Eye (tissue), 1 donor: Measurements from ENCODE around the gene IDH2.
A peak's percentile ranks its signal among the peaks of the same experiment; 100 is the strongest.
"Not testable (repeated sequence)": the region's sequence is repeated elsewhere in the genome, so short reads cannot be mapped to it uniquely, and the experiment has no call there.

Experiments
- DNase-seq: peaks from one replicate; pipeline ENCODE4 v3.0.0-alpha.2; 2015

Gene IDH2

GRCh38 chr15:90101969-90102890 lies at the start of gene IDH2:
TSS of gene IDH2 (minus strand) at chr15:90102468. CDS start at chr15:90102390, 78 bp downstream.
- peak; percentile 94 for DNase-seq

DNA sequence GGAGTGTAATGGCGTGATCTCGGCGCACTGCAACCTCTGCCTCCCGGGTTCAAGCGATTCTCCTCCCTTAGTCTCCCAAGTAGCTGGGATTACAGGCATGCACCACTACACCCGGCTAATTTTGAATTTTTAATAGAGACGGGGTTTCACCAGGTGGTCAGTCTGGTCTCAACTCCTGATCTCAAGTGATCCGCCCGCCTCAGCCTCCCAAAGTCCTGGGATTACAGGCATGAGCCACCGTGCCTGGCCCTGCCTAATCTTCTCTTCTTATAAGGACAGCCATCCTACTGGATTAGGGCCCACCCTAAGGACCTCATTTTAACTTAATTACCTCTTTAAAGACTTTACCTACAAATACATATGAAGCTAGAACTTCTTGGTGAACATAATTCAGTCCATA lies 48.3 kb upstream of the IDH2 start:
- DNase-seq = not testable (repeated sequence)

GRCh38 chr15:90149609-90150340 lies 47.5 kb upstream of the IDH2 start:
- DNase-seq = no peak

- not testable (repeated sequence) for DNase-seq
Measured at GRCh38 chr15:90146198-90146761, 44.0 kb upstream of the IDH2 start.

DNA sequence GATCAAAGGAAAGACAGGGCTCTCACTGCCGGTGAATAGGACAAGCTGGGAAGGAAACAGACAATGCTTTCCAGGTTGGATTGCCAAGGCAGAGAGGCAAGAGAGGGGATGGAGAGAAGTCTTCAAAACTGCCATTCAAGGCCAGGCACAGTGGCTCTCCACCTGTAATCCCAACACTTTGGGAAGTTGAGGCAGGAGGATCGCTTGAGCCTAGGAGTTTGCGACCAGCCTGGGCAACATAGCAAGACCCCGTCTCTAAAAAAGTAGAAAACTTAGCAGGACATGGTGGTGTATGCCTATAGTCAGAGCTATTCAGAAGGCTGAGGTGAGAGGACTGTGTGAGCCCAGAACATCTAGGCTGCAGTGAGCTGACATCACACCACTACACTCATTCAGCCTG lies 43.5 kb upstream of the IDH2 start:
- no peak for DNase-seq

DNA sequence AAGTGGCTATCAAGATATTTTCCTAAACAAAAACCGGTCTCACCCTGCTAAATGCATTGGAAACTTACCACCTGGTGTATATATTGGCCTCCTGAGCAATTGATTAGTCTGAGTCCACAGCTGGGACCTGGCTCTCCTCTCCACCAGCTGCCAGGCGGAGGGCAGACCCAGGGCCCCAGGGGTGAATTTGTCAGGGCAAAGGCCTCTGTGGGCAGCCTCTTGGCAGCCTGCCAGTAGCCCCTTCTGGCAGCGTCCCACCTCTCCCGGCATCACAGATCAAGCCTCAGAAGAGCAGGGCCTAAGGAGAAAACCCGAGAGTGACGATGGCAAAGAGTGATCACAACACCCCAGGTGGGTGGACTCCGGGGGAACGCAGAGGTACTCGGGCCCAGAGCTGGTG lies 43.0 kb upstream of the IDH2 start:
- peak; percentile 42 for DNase-seq

DNA sequence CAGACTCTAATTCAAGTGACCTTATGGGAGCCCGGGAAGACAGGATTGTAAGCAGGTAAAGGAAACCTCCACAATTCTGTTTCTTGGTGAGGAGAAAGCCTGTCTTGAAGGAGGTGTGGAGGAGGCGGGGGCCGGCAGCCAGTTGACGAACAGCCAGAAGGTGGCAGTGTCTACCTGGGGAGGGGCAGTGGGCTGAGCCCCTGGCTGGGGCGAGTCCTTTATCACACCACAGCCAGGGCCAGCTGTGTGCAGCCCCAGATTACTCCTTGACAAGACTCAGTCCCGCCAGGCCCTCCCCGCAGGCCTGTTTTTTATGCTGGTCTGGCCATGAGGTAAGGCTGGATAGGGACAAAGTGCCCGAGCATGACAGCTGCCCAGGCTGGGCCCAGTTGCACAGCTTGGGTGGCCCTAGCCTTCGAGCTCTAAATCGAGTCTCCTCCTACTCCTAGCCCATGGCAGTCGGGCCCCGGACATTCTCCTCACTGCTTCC lies 40.9 kb upstream of the IDH2 start:
- peak; percentile 82 for DNase-seq

DNA sequence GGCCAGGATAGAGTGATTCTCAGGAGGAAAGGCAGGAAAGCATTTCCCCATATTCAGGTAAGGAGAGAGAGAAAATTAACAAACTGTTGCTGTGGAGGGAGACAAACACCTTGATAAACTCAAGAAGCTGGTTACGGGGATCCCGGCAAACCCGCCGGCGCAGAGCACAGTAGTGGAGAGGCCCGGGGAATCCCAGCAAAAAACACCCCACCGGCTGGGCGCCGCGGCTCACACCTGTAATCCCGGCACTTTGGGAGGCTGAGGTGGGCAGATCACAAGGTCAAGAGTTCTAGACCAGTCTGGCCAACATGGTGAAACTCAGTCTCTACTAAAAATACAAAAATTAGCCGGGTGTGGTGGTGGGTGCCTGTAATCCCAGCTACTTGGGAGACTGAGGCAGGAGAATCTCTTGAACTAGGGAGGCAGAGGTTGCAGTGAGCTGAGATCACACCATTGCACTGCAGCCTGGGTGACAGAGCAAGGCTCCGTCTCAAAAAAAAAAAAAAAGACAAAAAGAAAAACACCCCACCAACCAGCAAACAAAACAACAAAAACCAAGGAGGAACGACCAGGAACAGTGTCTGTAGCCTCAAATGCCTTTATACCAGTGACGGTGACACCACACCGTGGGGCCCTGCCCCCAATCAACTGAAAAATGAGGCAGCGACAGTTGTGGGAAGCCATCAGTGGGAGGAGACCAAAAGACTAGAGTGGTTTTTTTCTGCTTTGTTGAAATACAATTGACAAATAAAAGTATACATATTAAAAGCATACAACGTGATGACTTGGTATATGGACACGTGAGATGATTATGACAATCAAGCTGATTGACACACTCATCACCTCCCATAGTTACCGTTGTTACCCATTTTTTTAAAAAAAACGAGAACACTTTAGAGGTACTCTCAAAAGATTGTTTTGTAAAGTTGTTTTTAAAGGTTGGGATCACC lies 40.2 kb upstream of the IDH2 start:
- no peak for DNase-seq

DNA sequence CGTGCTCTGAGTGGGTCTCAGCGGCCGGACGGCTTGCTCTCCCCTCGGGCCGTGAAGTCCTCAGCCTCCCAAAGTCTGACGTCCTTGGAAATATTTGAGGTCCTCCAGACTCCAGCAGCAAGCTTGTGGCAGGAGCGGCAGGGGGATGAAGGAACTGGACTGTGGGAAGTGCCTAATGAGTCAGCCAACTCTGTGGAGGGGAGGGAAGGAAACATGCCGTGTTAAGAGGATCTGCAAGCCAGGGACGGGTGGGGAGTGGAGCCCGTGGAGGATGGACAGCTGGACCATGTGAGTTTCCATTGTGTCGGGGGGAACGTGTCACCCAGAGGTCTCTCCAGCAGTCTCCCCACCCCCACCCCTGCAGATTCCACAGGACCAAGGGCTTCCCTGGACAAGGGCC lies 39.4 kb upstream of the IDH2 start:
- no peak for DNase-seq

DNA sequence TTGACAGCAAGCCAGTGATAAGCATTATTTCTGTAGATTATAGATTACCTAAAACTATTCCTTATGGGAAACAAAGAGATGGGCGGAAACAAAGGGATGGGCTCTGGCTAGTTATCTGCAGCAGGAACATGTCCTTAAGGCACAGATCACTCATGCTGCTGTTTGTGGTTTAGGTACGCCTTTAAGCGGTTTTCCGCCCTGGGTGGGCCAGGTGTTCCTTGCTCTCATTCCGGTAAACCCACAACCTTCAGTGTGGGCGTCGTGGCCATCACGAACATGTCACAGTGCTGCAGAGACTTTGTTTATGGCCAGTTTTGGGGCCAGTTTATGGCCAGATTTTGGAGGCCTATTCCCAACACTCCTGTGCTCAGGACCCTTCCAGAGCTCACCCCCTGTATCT lies 37.3 kb upstream of the IDH2 start:
- not testable (repeated sequence) for DNase-seq

- DNase-seq = no peak
Measured at GRCh38 chr15:90138071-90138833, 36.0 kb upstream of the IDH2 start.

- DNase-seq = no peak
Measured at GRCh38 chr15:90132437-90132836, 30.2 kb upstream of the IDH2 start.

DNA sequence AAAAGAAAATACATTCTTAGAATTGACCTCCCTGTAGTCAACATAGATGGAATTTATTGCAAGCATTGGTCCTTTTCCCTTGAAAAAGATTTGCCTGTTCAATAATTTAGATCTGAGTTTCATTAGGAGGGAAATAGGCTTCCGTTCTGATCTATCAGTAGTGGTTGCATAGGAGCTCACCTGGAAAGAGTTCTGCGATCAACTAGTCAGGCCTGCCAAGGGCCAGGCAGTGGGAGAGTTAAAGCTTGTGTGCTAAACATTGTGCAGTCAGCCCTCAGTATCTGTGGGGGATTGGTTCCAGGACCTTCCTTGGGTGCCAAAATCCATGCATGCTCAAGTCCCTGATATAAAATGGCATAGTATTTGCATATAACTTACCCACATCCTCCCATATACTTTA lies 29.6 kb upstream of the IDH2 start:
- DNase-seq = no peak

- DNase-seq = no peak
Measured at GRCh38 chr15:90130291-90130690, 28.0 kb upstream of the IDH2 start.

- peak; percentile 33 for DNase-seq
Measured at GRCh38 chr15:90126596-90127435, 24.5 kb upstream of the IDH2 start.

DNA sequence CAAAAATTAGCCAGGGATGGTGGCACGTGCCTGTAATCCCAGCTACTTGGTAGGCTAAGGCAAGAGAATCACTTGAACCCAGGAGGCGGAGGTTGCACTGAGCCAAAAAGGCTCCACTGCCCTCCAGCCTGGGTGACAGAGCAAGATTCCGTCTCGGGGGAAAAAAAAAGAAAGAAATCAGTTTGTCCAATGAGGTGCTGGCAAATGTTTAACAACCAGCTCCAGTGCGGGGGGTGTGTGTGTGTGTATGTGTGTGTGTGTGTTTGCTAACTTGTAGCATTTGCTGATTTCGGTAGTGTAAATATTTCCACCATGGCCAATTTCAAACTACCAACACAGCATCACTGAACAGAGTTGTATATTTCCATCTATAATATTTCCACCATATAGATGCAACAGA lies 23.8 kb upstream of the IDH2 start:
- no peak for DNase-seq

DNA sequence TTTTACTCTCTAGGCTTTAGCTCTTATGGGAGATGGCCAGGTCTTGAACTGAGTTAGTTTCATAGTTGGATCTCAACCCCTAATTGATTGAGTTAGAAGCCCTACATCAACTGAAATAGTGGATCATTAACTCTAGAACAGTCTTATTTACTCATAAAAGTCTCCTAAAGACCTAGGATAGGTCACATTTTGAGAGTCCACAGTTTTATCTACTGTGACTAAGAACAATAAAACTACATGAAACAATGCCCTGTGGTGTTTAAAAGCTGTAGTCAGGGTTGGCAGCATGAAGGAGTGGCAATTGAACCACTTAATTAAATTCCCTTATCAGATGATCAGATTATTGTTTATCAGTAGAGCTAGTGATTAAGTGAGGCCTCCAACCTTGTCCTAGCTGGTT lies 22.2 kb upstream of the IDH2 start:
- no peak for DNase-seq

GRCh38 chr15:90121086-90121485 lies 18.8 kb upstream of the IDH2 start:
- DNase-seq = no peak

DNA sequence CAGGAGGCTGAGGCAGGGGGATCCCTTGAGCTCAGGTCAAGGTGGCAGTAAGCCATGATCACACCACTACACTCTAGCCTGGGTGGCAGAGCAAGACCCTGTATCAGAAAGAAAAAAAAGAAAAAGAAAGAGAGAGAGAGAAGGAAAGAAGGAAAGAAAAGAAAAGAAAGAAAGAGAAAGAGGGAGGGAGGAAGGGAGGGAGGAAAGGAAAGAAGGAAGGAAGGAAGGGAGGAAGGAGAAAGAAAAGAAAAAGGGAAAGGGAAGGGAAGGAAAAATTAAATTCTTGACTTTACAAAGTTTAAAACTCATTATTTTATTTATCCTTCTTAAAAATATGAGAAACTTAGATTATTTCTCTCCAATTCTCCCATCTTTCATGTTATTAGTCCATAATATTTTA lies 17.1 kb upstream of the IDH2 start:
- DNase-seq = no peak

- DNase-seq = no peak
Measured at GRCh38 chr15:90115783-90116182, 13.5 kb upstream of the IDH2 start.

DNA sequence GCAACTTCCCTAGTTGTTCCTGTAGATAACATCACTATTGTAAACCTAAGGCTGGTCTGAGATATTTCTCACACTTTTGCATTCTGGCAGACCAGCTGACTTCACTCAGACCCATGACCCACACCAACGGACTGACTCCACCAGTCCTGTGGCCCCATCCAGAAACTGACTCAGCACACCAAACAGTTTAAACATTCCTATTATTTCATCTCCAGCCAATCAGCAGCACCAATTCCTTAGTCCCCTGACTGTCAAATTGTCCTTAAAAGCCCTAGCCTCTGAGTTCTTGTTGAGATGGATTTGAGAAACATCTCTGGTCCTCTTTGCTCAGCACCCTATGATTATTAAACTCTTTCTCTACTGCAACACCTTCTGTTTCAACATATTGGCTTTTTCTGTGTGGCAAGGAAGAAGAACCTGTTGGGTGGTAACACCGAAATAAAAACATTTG lies 12.2 kb upstream of the IDH2 start:
- DNase-seq = no peak
